ENCODE data around the gene TEX52. TPM values are rescaled to one million over a fixed set of nuclear protein-coding genes. Genes with fewer than 3 reads are reported as not detected.
A peak's percentile ranks its signal among the peaks of the same experiment; 100 is the strongest.

TEX52 gene
- polyA plus RNA-seq, 4 donors, result 0.22 to 2.5 TPM; not detected in 2

GRCh38 chr12:2823483-2823882 is 33.4 kb downstream of the TEX52 start:
- Histone ChIP-seq H3K4me1 (ENCODE audit: control insufficient read depth in 3 of 3, insufficient read depth in 2 of 3, low read depth in 1 of 3, low read length in 2 of 3) (no peaks in the 10 kb centered on the region), H3K36me3 (ENCODE audit: control insufficient read depth in 3 of 3, insufficient read depth in 2 of 3, low read depth in 1 of 3, low read length in 3 of 3) (peaks cover 24 to 84% (median 25%) of the 10 kb centered on the region in 3 donors)

GRCh38 chr12:2820432-2820831 is 36.4 kb downstream of the TEX52 start:
- Histone ChIP-seq H3K4me1 (ENCODE audit: control insufficient read depth in 3 of 3, insufficient read depth in 2 of 3, low read depth in 1 of 3, low read length in 2 of 3) (no peaks in the 10 kb centered on the region), H3K9me3 (ENCODE audit: control insufficient read depth in 2 of 2, insufficient read depth in 1 of 2, low read depth in 1 of 2, low read length in 1 of 2) (no peaks in the 10 kb centered on the region), H3K36me3 (ENCODE audit: control insufficient read depth in 3 of 3, insufficient read depth in 2 of 3, low read depth in 1 of 3, low read length in 3 of 3) (peaks cover 19 to 76% (median 23%) of the 10 kb centered on the region in 3 donors), H3K27ac (ENCODE audit: low read depth in 1 of 3, low read length in 2 of 3) (no peak overlapping the region), H3K4me3 (ENCODE audit: low read depth in 1 of 3, low read length in 3 of 3) (no peak overlapping the region), H3K27me3 (ENCODE audit: control insufficient read depth in 3 of 3, insufficient read depth in 3 of 3, low read length in 3 of 3) (no peaks in the 10 kb centered on the region)
- FAIRE-seq, result no peak
- WGBS, 3 donors, result 82 to 86% (median 86%) methylated on average over 6 to 9 of the region's 9 CpGs
- DNase-seq, result no peak

More at GRCh38 chr12:2823483-2823882, 33.4 kb downstream of the TEX52 start:
- no peaks in the 10 kb centered on the region for H3K9me3 ChIP-seq (ENCODE audit: control insufficient read depth in 2 of 2, insufficient read depth in 1 of 2, low read depth in 1 of 2, low read length in 1 of 2)
- no peak overlapping the region for H3K27ac ChIP-seq (ENCODE audit: low read depth in 1 of 3, low read length in 2 of 3)
- WGBS, 3 donors, result 85 to 88% (median 85%) methylated on average over 7 of the region's 7 CpGs
- H3K27me3 ChIP-seq (ENCODE audit: control insufficient read depth in 3 of 3, insufficient read depth in 3 of 3, low read length in 3 of 3), result no peaks in the 10 kb centered on the region
- no peak for FAIRE-seq
- no peak overlapping the region for H3K4me3 ChIP-seq (ENCODE audit: low read depth in 1 of 3, low read length in 3 of 3)
- no peak for DNase-seq

GRCh38 chr12:2819810-2820209 is 37.0 kb downstream of the TEX52 start:
- H3K4me1 ChIP-seq (ENCODE audit: control insufficient read depth in 3 of 3, insufficient read depth in 2 of 3, low read depth in 1 of 3, low read length in 2 of 3), result no peaks in the 10 kb centered on the region
- H3K4me3 ChIP-seq (ENCODE audit: low read depth in 1 of 3, low read length in 3 of 3), result no peak overlapping the region
- 95 to 97% (median 96%) methylated on average over 15 of the region's 15 CpGs for WGBS, 3 donors
- H3K9me3 ChIP-seq (ENCODE audit: control insufficient read depth in 2 of 2, insufficient read depth in 1 of 2, low read depth in 1 of 2, low read length in 1 of 2), result no peaks in the 10 kb centered on the region
- H3K36me3 ChIP-seq (ENCODE audit: control insufficient read depth in 3 of 3, insufficient read depth in 2 of 3, low read depth in 1 of 3, low read length in 3 of 3), result peaks cover 19 to 74% (median 23%) of the 10 kb centered on the region in 3 donors
- no peak overlapping the region for H3K27ac ChIP-seq (ENCODE audit: low read depth in 1 of 3, low read length in 2 of 3)
- no peaks in the 10 kb centered on the region for H3K27me3 ChIP-seq (ENCODE audit: control insufficient read depth in 3 of 3, insufficient read depth in 3 of 3, low read length in 3 of 3)
- FAIRE-seq, result no peak
- DNase-seq, result no peak

- no peaks in the 10 kb centered on the region for H3K27me3 ChIP-seq (ENCODE audit: control insufficient read depth in 3 of 3, insufficient read depth in 3 of 3, low read length in 3 of 3)
- FAIRE-seq (no peak), DNase-seq (peak; percentile 55 to 63)
- peaks cover 4 to 26% (median 4%) of the 10 kb centered on the region in 3 donors for H3K36me3 ChIP-seq (ENCODE audit: control insufficient read depth in 3 of 3, insufficient read depth in 2 of 3, low read depth in 1 of 3, low read length in 3 of 3)
- H3K4me1 ChIP-seq (ENCODE audit: control insufficient read depth in 3 of 3, insufficient read depth in 2 of 3, low read depth in 1 of 3, low read length in 2 of 3), result no peaks in the 10 kb centered on the region
- WGBS, 3 donors, result 9 to 14% (median 14%) methylated on average over 10 of the region's 10 CpGs
- peak overlapping the region; percentile 31 to 79 (median 63) for H3K4me3 ChIP-seq (ENCODE audit: low read depth in 1 of 3, low read length in 3 of 3)
- peak overlapping the region; percentile 84 to 95 (median 90) for H3K27ac ChIP-seq (ENCODE audit: low read depth in 1 of 3, low read length in 2 of 3)
- no peaks in the 10 kb centered on the region for H3K9me3 ChIP-seq (ENCODE audit: control insufficient read depth in 2 of 2, insufficient read depth in 1 of 2, low read depth in 1 of 2, low read length in 1 of 2)
Observed at GRCh38 chr12:2813214-2814185, 43.3 kb downstream of the TEX52 start.

GRCh38 chr12:2812290-2813213 is 44.3 kb downstream of the TEX52 start, which contains the start of gene ITFG2:
Gene ITFG2 (plus strand): TSS chr12:2812668. CDS start chr12:2812761, 93 bp downstream.
- WGBS, 3 donors, result 0 to 1% (median 0%) methylated on average over 47 to 48 of the region's 48 CpGs
- no peaks in the 10 kb centered on the region for H3K4me1 ChIP-seq (ENCODE audit: control insufficient read depth in 3 of 3, insufficient read depth in 2 of 3, low read depth in 1 of 3, low read length in 2 of 3)
- no peaks in the 10 kb centered on the region for H3K9me3 ChIP-seq (ENCODE audit: control insufficient read depth in 2 of 2, insufficient read depth in 1 of 2, low read depth in 1 of 2, low read length in 1 of 2)
- H3K27me3 ChIP-seq (ENCODE audit: control insufficient read depth in 3 of 3, insufficient read depth in 3 of 3, low read length in 3 of 3), result no peaks in the 10 kb centered on the region
- peaks cover 0 to 16% (median 4%) of the 10 kb centered on the region in 3 donors for H3K36me3 ChIP-seq (ENCODE audit: control insufficient read depth in 3 of 3, insufficient read depth in 2 of 3, low read depth in 1 of 3, low read length in 3 of 3)
- DNase-seq (peak; percentile 99 to 100), FAIRE-seq (no peak)
- peak within 1 kb of the TSS; percentile 84 to 95 (median 90) for H3K27ac ChIP-seq (ENCODE audit: low read depth in 1 of 3, low read length in 2 of 3)
- peak within 1 kb of the TSS; percentile 42 to 79 (median 63) for H3K4me3 ChIP-seq (ENCODE audit: low read depth in 1 of 3, low read length in 3 of 3)

- 41 to 68% (median 44%) methylated on average over 5 of the region's 5 CpGs for WGBS, 3 donors
- peak; percentile 25 to 37 for DNase-seq
- Histone ChIP-seq H3K27me3 (ENCODE audit: control insufficient read depth in 3 of 3, insufficient read depth in 3 of 3, low read length in 3 of 3) (no peaks in the 10 kb centered on the region), H3K9me3 (ENCODE audit: control insufficient read depth in 2 of 2, insufficient read depth in 1 of 2, low read depth in 1 of 2, low read length in 1 of 2) (no peaks in the 10 kb centered on the region), H3K4me3 (ENCODE audit: low read depth in 1 of 3, low read length in 3 of 3) (peak overlapping the region in 1 of 3 donors; percentile 63), H3K36me3 (ENCODE audit: control insufficient read depth in 3 of 3, insufficient read depth in 2 of 3, low read depth in 1 of 3, low read length in 3 of 3) (peaks cover 0 to 14% (median 0%) of the 10 kb centered on the region in 3 donors), H3K4me1 (ENCODE audit: control insufficient read depth in 3 of 3, insufficient read depth in 2 of 3, low read depth in 1 of 3, low read length in 2 of 3) (no peaks in the 10 kb centered on the region), H3K27ac (ENCODE audit: low read depth in 1 of 3, low read length in 2 of 3) (peak overlapping the region in 1 of 3 donors; percentile 84)
- no peak for FAIRE-seq
Observed at GRCh38 chr12:2811801-2812200, 45.0 kb downstream of the TEX52 start.

- 85 to 88% (median 88%) methylated on average over 6 of the region's 6 CpGs for WGBS, 3 donors
- H3K27me3 ChIP-seq (ENCODE audit: control insufficient read depth in 3 of 3, insufficient read depth in 3 of 3, low read length in 3 of 3), result no peaks in the 10 kb centered on the region
- H3K4me3 ChIP-seq (ENCODE audit: low read depth in 1 of 3, low read length in 3 of 3), result no peak overlapping the region
- H3K9me3 ChIP-seq (ENCODE audit: control insufficient read depth in 2 of 2, insufficient read depth in 1 of 2, low read depth in 1 of 2, low read length in 1 of 2), result no peaks in the 10 kb centered on the region
- peaks cover 6 to 31% (median 9%) of the 10 kb centered on the region in 3 donors for H3K36me3 ChIP-seq (ENCODE audit: control insufficient read depth in 3 of 3, insufficient read depth in 2 of 3, low read depth in 1 of 3, low read length in 3 of 3)
- peaks cover 0 to 7% (median 0%) of the 10 kb centered on the region in 3 donors for H3K4me1 ChIP-seq (ENCODE audit: control insufficient read depth in 3 of 3, insufficient read depth in 2 of 3, low read depth in 1 of 3, low read length in 2 of 3)
- no peak for DNase-seq
- H3K27ac ChIP-seq (ENCODE audit: low read depth in 1 of 3, low read length in 2 of 3), result no peak overlapping the region
- FAIRE-seq, result no peak
Observed at GRCh38 chr12:2806700-2807099, 50.1 kb downstream of the TEX52 start.

GRCh38 chr12:2805143-2805520 is 51.7 kb downstream of the TEX52 start:
- FAIRE-seq (no peak), DNase-seq (no peak)
- no peak overlapping the region for H3K4me3 ChIP-seq (ENCODE audit: low read depth in 1 of 3, low read length in 3 of 3)
- no peak overlapping the region for H3K27ac ChIP-seq (ENCODE audit: low read depth in 1 of 3, low read length in 2 of 3)
- no peaks in the 10 kb centered on the region for H3K27me3 ChIP-seq (ENCODE audit: control insufficient read depth in 3 of 3, insufficient read depth in 3 of 3, low read length in 3 of 3)
- WGBS, 3 donors, result 54 to 60% (median 60%) methylated on average over 2 of the region's 2 CpGs
- peaks cover 0 to 7% (median 0%) of the 10 kb centered on the region in 3 donors for H3K4me1 ChIP-seq (ENCODE audit: control insufficient read depth in 3 of 3, insufficient read depth in 2 of 3, low read depth in 1 of 3, low read length in 2 of 3)
- H3K9me3 ChIP-seq (ENCODE audit: control insufficient read depth in 2 of 2, insufficient read depth in 1 of 2, low read depth in 1 of 2, low read length in 1 of 2), result no peaks in the 10 kb centered on the region
- peaks cover 15 to 45% (median 21%) of the 10 kb centered on the region in 3 donors for H3K36me3 ChIP-seq (ENCODE audit: control insufficient read depth in 3 of 3, insufficient read depth in 2 of 3, low read depth in 1 of 3, low read length in 3 of 3)
